Aorta (tissue), 5 donors: ENCODE measurements around the gene USP54. TPM values are rescaled to one million over a fixed set of nuclear protein-coding genes. Genes with fewer than 3 reads are reported as not detected.

Experiments
- ATAC-seq: fragments of 200-7000 bp; cut with Tn5 transposase; one replicate; pipeline ENCODE4 v1.9.1; 2022; ENCODE audit warnings: moderate library complexity; ENCODE audit not compliant: low FRiP score
- DNase-seq, 2 donors: peaks; one replicate each; pipeline ENCODE4 v3.0.0-alpha.2; 2020
- H3K27ac ChIP-seq, 2 donors: one replicate each; pipeline ENCODE4 v1.5.1; 2013; ENCODE audit warnings: low read length in 2 of 2, mild to moderate bottlenecking in 2 of 2, moderate library complexity in 2 of 2, control low read depth in 1 of 2, inconsistent platforms in 1 of 2, low read depth in 1 of 2
- H3K27me3 ChIP-seq, 2 donors: one replicate each; pipeline ENCODE4 v1.6.1; 2013; ENCODE audit warnings: control low read depth in 1 of 2, low read length in 1 of 2, mild to moderate bottlenecking in 1 of 2, moderate library complexity in 1 of 2; ENCODE audit not compliant: insufficient read depth in 2 of 2, control insufficient read depth in 1 of 2
- H3K36me3 ChIP-seq, 2 donors: one replicate each; pipeline ENCODE4 v1.6.1; 2013; ENCODE audit warnings: control low read depth in 1 of 2, low read length in 1 of 2, mild to moderate bottlenecking in 1 of 2; ENCODE audit not compliant: insufficient read depth in 2 of 2, control insufficient read depth in 1 of 2
- H3K4me1 ChIP-seq, 2 donors: one replicate each; pipeline ENCODE4 v1.6.1; 2013; ENCODE audit warnings: low read length in 2 of 2, control low read depth in 1 of 2, mild to moderate bottlenecking in 1 of 2, moderate library complexity in 1 of 2; ENCODE audit not compliant: insufficient read depth in 2 of 2, control insufficient read depth in 1 of 2
- H3K4me3 ChIP-seq, 2 donors: one replicate each; pipeline ENCODE4 v1.5.1; 2013; ENCODE audit warnings: low read length in 2 of 2, control low read depth in 1 of 2, mild to moderate bottlenecking in 1 of 2
- H3K9me3 ChIP-seq: one replicate; pipeline ENCODE4 v1.6.1; 2013; ENCODE audit warnings: mild to moderate bottlenecking, low read length; ENCODE audit not compliant: control insufficient read depth
- WGBS, 2 donors: extraction: QIAGEN DNeasy Blood & Tissue Kit; methylation state at CpG; one replicate each; pipeline ENCODE4 v1.1.7; 2013; 5-methylcytosine and 5-hydroxymethylcytosine counted together
- intact Hi-C, 2 donors: fragments of 100-400 bp; cut with DNase I; formaldehyde crosslinking; loops; one replicate each; pipeline versions ENCODE4 v1.14.2 to v1.15.0; 2022
- long read RNA-seq, 2 donors: library from polyadenylated mRNA; unstranded; transcript quantifications; one replicate each; pipeline ENCODE4 v2.0.0, GENCODE V29; 2020 to 2021
- polyA plus RNA-seq, 2 donors: library from polyadenylated mRNA; stranded (reverse); fragments of 200-250 nt; gene quantifications; one replicate each; pipeline ENCODE4 v1.2.3, GENCODE V29; 2013
- total RNA-seq, 2 donors: library from RNA; stranded (reverse); fragmentation: NEBNext Ultra II Directional; extraction: Animal tissue kit (Norgen Biotek cat#: 25700); gene quantifications; one replicate each; pipeline ENCODE4 v1.2.1, GENCODE V29; 2021
- donor health status: healthy with polysubstance abuse.
- donor health status: Bipolar disorder and iron deficiency.
- donor health status: DM: no; HTN: no; CAD: no.
- donor health status: DM: no; HTN: no; CAD: no.
- donor health status: DM: yes; HTN: yes; CAD: no.

Gene USP54, protein sequence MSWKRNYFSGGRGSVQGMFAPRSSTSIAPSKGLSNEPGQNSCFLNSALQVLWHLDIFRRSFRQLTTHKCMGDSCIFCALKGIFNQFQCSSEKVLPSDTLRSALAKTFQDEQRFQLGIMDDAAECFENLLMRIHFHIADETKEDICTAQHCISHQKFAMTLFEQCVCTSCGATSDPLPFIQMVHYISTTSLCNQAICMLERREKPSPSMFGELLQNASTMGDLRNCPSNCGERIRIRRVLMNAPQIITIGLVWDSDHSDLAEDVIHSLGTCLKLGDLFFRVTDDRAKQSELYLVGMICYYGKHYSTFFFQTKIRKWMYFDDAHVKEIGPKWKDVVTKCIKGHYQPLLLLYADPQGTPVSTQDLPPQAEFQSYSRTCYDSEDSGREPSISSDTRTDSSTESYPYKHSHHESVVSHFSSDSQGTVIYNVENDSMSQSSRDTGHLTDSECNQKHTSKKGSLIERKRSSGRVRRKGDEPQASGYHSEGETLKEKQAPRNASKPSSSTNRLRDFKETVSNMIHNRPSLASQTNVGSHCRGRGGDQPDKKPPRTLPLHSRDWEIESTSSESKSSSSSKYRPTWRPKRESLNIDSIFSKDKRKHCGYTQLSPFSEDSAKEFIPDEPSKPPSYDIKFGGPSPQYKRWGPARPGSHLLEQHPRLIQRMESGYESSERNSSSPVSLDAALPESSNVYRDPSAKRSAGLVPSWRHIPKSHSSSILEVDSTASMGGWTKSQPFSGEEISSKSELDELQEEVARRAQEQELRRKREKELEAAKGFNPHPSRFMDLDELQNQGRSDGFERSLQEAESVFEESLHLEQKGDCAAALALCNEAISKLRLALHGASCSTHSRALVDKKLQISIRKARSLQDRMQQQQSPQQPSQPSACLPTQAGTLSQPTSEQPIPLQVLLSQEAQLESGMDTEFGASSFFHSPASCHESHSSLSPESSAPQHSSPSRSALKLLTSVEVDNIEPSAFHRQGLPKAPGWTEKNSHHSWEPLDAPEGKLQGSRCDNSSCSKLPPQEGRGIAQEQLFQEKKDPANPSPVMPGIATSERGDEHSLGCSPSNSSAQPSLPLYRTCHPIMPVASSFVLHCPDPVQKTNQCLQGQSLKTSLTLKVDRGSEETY (N-terminal part only)
- 10 to 100 TPM; 32.6 to 45.7 TPM for total RNA-seq
- polyA plus RNA-seq = 1 to 10 TPM; 1.9 to 6.1 TPM
- long read RNA-seq, donor 1, partial matches to known transcripts = 5 of 6 reads
- long read RNA-seq, donor 1, other reads (novel, unspliced or antisense) = 1 of 6 reads
- long read RNA-seq, donor 2, partial matches to known transcripts = 0 of 3 reads
- long read RNA-seq, donor 2, other reads (novel, unspliced or antisense) = 3 of 3 reads

DNA sequence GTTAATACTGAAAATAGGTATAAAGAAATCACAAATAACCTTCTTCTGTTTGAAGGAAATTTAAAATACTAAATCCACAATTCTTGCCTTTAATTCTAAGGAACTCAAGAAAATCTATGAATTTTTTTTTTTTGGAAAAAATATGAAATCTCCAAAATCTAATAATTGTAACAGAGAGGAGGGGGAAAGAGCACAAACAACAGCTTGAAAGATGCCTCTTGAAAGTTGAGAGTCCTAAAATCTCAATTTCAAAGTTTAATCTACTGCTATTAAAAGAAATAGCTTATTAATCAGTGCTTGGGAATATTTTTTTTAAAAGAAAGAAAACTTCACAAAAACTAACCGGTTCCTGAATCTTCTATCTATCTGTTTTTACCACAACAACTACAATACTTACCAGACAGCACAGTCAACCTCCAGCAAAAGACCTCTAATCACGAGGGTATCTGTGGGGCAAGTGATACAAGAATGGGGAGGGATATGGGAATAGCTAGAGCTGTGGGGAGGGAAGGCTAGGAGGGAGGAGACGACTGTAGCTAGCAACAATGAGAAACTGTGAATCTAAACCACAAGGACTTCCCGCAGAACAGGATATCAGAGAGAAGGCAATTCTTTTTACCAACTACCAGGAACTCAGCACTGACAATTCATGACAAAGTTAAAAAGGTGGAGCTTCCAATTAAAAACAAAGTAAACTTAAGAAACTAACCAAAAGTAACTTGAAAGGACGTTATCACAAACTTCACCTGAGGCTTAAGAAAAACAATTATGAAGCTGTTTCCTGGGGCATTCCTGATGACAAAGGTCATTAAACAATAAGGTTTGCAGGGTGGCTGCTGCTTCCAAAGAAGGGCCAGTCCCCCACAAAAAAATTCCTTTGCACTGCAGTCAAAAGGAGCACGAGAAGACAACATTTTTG lies at the start of gene USP54:
TSS of gene USP54 (minus strand) at position 462 of the 919 bp plus-strand sequence. CDS start 15,684 bp downstream, outside the sequence.
- intact Hi-C loops = no loop called here
- peak within 1 kb of the TSS in 1 of 2 donors; percentile 78 for H3K27ac ChIP-seq
- H3K4me1 ChIP-seq = peaks cover 0 to 2% of the 10 kb centered on the region in 2 donors
- H3K36me3 ChIP-seq = no peaks in the 10 kb centered on the region
- no peaks in the 10 kb centered on the region for H3K27me3 ChIP-seq
- ATAC-seq = no peak
- WGBS, 2 donors = 33 to 34% methylated on average over 6 of the region's 6 CpGs
- no peaks in the 10 kb centered on the region for H3K9me3 ChIP-seq
- peak within 1 kb of the TSS in 1 of 2 donors; percentile 12 for H3K4me3 ChIP-seq
- no peak for DNase-seq

DNA sequence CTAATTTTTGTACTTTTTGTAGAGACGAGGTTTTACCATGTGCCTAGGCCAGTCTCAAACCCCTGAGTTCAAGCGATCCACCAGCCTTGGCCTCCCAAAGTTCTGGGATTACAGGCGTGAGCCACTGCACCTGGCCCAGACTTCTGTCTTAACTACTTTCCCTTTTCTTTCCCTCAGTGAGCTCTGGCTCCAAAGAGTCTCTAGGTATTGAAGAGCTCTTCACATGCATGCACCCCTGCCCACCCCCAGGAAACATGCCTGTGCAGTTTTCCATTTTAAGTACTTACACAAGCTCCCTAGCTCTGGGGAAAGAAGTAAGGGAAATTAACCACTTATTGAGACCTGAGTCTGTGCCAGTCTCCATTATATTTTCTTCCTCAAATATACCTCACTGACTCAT lies 48.1 kb upstream of the USP54 start:
- no peak for DNase-seq
- no peak for ATAC-seq
- intact Hi-C loops = no loop called here
- Histone ChIP-seq H3K4me1 (no peaks in the 10 kb centered on the region), H3K9me3 (no peaks in the 10 kb centered on the region), H3K4me3 (no peak overlapping the region), H3K36me3 (no peaks in the 10 kb centered on the region), H3K27ac (no peak overlapping the region), H3K27me3 (no peaks in the 10 kb centered on the region)
- 93% methylated on average over 3 of the region's 3 CpGs for WGBS, 2 donors

DNA sequence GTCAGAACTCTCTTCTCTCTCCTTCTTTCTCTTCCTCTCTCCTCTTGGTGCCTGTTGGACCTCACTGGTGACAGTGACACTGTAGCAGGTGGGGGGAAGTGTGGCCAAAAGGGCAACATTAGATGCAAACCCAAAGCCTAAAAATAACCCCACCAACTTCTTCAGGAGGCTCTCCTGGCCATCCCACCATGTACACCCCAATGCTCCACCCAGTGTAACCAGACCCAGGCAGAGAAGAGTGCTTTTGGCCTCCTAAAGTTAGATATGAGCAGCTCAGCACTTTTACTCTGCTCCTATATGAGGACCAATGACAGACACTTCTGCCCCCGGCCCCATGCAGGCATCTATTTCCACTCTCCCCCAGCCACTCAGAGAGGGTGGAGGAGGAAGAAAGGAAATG lies 44.6 kb upstream of the USP54 start:
- DNase-seq (no peak), ATAC-seq (no peak)
- intact Hi-C loops = no loop called here
- no peak overlapping the region for H3K27ac ChIP-seq
- H3K4me1 ChIP-seq = no peaks in the 10 kb centered on the region
- no peaks in the 10 kb centered on the region for H3K9me3 ChIP-seq
- no peak overlapping the region for H3K4me3 ChIP-seq
- no peaks in the 10 kb centered on the region for H3K27me3 ChIP-seq
- no peaks in the 10 kb centered on the region for H3K36me3 ChIP-seq
- 55 to 67% methylated on average over 1 of the region's 1 CpG for WGBS, 2 donors

DNA sequence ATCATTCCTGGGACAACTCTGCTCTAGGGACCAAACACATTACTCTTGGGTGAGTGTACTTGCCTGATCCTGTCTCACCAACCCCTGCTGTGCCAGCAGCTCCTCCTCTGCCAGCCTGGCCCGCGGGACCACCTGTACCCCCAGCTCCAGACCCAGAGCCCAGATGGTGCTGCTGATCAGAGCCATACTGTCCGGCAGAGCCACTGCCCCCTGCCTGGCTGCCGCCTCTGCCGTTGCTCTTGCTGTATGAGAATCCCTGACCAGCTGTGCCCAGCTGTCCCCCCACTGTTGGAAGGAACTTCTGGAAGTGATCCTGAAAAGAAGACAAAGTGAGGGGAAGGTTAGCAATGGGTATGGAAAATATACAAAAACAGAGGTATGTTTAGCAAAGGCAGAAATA lies 43.3 kb upstream of the USP54 start:
- DNase-seq = peak in 1 of 2 donors; percentile 55
- Histone ChIP-seq H3K36me3 (no peaks in the 10 kb centered on the region), H3K27me3 (no peaks in the 10 kb centered on the region), H3K27ac (no peak overlapping the region), H3K4me3 (no peak overlapping the region), H3K9me3 (no peaks in the 10 kb centered on the region), H3K4me1 (no peaks in the 10 kb centered on the region)
- ATAC-seq = no peak
- intact Hi-C loops = no loop called here
- WGBS, 2 donors = 74 to 76% methylated on average over 5 of the region's 5 CpGs

DNA sequence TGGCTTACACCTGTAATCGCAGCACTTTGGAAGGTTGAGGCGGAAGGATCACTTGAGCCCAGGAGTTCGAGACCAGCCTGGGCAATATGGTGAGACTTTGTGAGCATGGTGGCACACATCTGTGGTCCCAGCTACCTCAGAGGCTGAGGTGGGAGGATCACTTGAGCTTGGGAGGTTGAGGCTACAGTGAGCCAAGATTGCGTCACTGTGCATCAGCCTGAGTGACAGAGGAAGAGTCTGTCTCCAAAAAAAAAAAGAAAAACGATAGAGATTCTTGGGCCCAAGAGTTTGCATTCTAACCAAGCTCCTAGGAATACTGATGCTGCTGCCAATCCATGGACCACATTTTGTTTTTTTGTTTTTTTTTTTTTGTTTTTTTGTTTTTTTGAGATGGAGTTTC lies 38.0 kb upstream of the USP54 start:
- Histone ChIP-seq H3K27me3 (no peaks in the 10 kb centered on the region), H3K9me3 (no peaks in the 10 kb centered on the region), H3K27ac (no peak overlapping the region), H3K4me3 (no peak overlapping the region), H3K4me1 (no peaks in the 10 kb centered on the region), H3K36me3 (no peaks in the 10 kb centered on the region)
- 82 to 97% methylated on average over 5 of the region's 5 CpGs for WGBS, 2 donors
- no peak for ATAC-seq
- intact Hi-C loops = loop anchor here (5.0 kb wide), 2 partner anchors 52 to 102 kb away; no protein-coding TSS in a partner anchor
- no peak for DNase-seq

DNA sequence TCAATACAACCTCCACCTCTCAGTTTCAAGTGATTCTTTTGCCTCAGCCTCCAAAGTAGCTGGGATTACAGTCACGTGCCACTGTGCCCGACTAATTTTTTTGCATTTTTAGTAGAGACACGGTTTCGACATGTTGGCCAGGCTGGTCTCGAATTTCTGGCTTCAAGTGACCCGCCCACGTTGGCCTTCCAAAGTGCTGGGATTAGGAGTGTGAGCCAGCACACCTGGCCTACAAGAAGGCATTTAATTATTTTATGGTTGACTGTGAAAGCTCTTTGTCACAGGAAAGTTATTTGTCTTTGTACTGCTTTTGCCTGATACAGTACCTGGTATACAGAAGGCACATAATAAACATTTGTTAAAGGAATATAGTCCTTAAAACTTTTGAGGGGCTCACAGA lies 37.3 kb upstream of the USP54 start:
- H3K27ac ChIP-seq = no peak overlapping the region
- no peaks in the 10 kb centered on the region for H3K9me3 ChIP-seq
- ATAC-seq (no peak), DNase-seq (no peak)
- no peaks in the 10 kb centered on the region for H3K4me1 ChIP-seq
- H3K4me3 ChIP-seq = no peak overlapping the region
- intact Hi-C loops = loop anchor here (5.0 kb wide), 2 partner anchors 51 to 101 kb away; no protein-coding TSS in a partner anchor
- 61 to 68% methylated on average over 7 of the region's 7 CpGs for WGBS, 2 donors
- H3K36me3 ChIP-seq = no peaks in the 10 kb centered on the region
- no peaks in the 10 kb centered on the region for H3K27me3 ChIP-seq

DNA sequence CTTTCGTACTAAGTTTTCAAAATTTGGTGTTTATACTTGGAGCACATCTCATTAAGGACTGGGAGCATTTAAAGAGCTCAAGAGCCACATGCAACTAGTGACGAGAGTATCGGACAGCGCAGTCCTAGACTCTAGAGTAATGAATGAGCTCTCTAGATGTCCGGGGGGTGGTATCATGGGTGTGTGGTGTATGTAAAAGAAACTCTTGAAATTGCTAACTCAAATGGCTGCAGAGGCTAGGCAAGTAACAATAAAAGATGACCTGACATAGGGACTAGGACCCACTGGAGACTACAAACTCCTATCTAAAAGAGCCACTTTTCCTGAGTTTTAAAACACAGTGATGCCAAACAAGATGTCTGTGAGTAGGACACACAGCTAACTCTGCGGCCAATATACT lies 36.2 kb upstream of the USP54 start:
- no peak overlapping the region for H3K4me3 ChIP-seq
- no peaks in the 10 kb centered on the region for H3K4me1 ChIP-seq
- DNase-seq = no peak
- no peaks in the 10 kb centered on the region for H3K27me3 ChIP-seq
- no peak overlapping the region for H3K27ac ChIP-seq
- H3K9me3 ChIP-seq = no peaks in the 10 kb centered on the region
- ATAC-seq = no peak
- H3K36me3 ChIP-seq = no peaks in the 10 kb centered on the region
- 91 to 92% methylated on average over 6 of the region's 6 CpGs for WGBS, 2 donors
- intact Hi-C loops = loop anchor here (5.0 kb wide), 2 partner anchors 50 to 100 kb away; no protein-coding TSS in a partner anchor
